GM21367 (cell line): ENCODE data around the gene ZP2.
"Not testable (repeated sequence)": the region's sequence is repeated elsewhere in the genome, so short reads cannot be mapped to it uniquely, and the experiment has no call there.

Experiments used
- ATAC-seq: cut with Tn5 transposase; IDR thresholded peaks from one replicate; pipeline ENCODE4 v1.9.1; 2021; ENCODE audit not compliant: unreplicated experiment

Gene ZP2

GRCh38 chr16:21179126-21179982 lies 32.0 kb downstream of the ZP2 start:
- no peak for ATAC-seq

DNA sequence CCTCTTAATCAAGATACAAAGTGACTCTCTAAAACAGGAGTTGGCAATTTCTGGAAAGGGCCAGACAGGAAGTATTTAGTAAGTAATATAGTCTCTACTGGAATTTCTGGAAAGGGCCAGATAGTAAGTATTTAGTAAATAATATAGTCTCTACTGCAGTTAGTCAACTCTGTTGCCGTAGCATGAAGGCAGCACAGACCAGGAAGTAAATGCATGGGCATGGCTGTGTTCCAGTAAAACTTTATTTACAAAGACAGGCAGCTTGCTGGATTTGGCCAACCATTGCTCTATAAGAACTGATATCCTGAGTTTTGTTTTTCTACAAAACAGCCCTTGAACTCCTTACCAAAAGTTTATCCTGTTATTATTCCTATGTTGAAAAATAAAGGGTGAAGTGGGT lies 36.0 kb downstream of the ZP2 start:
- no peak for ATAC-seq

- ATAC-seq = no peak
Measured at GRCh38 chr16:21172650-21173049, 38.7 kb downstream of the ZP2 start.

DNA sequence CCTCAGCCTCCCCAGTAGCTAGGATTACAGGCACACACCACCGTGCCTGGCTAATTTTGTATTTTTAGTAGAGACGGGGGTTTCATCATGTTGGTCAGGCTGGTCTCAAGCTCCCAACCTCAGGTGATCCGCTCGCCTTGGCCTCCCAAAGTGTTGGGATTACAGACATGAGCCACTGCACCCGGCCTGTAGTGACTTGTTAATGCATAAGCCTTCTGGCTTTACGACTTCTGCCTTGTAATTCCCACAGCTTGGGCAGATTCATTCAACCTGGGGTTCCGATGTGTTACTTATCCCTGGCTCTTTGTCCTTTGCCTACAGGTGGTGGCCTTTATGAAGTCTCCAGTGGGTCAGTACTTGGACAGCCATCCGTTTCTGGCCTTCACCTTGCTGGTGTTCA lies 41.3 kb downstream of the ZP2 start:
- not testable (repeated sequence) for ATAC-seq

GRCh38 chr16:21169249-21169981 lies 42.0 kb downstream of the ZP2 start:
- ATAC-seq = no peak

DNA sequence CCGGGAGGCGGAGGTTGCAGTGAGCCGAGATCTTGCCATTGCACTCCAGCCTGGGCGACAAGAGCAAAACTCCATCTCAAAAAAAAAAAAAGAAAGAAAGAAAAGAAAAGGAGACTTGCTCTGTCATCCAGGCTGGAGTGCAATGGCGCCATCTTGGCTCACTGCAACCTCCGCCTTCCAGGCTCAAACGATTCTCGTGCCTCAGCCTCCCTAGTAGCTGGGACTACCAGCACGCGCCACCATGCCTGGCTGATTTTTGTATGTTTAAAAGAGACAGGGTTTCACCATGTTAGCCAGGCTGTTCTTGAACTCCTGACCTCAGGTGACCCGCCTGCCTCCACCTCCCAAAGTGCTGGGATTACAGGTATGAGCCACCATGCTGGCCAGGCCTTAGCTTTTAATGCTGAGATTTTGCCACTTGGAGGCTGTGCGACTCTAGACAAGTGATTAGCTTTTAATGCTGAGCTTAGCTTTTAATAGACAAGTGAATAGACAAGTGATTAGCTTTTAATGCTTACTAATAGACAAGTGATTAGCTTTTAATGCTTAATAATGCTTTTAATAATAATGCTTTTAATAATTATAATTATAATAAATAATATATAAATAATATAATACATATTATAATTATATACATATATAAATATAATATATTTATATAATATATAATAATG lies 43.3 kb downstream of the ZP2 start:
- no peak for ATAC-seq

DNA sequence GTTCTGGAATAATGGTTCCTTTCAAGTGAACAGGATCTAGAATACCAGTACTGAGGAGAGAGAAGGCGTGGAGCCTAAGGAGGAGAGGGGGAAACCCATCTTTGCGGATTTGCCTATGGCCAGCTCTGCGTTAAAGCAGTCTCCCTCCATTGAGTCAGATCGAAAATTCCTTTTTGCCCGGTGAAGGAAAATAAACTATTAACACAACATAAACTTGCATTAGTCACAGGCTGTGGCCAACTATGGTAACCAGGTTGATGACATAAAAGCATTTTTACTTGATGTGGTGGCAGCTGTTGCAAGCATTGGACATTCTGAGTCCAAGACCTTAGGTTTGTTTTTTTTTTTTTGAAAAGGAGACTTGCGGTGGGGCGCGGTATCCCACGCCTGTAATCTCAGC lies 44.0 kb downstream of the ZP2 start:
- ATAC-seq = no peak

- ATAC-seq = no peak
Measured at GRCh38 chr16:21166561-21166961, 44.8 kb downstream of the ZP2 start.

- no peak for ATAC-seq
Measured at GRCh38 chr16:21164521-21165168, 46.7 kb downstream of the ZP2 start.

GRCh38 chr16:21163576-21163975 lies 47.8 kb downstream of the ZP2 start:
- no peak for ATAC-seq

DNA sequence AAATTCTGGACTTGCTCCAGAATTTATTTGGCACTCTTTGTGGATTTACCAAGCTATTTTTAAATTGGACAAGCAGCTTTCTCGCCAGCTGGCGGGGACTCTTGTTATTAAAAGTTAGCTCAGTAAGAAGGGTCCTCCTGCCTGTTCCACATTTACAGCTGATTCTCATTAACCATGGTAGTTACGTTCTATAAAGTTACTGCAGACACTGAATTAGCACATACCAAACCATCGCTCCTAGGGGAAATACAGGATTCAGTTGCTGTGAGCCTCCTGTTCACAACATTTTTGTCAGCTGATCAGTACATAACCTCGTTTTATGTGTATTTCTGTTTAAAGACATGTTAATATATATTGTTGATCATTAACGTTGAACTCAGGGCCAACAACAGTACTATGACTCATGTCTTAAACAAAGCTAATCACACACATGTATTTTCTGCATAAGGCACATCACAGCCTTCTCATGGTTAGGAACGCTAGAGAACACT lies 48.7 kb downstream of the ZP2 start:
- ATAC-seq = no peak

- ATAC-seq = no peak
Measured at GRCh38 chr16:21161211-21161610, 50.2 kb downstream of the ZP2 start.

- ATAC-seq = no peak
Measured at GRCh38 chr16:21160276-21160675, 51.1 kb downstream of the ZP2 start.

GRCh38 chr16:21159281-21159951 lies 52.0 kb downstream of the ZP2 start:
- ATAC-seq = no peak

GRCh38 chr16:21158208-21159110 lies 52.9 kb downstream of the ZP2 start, which contains the start of gene LDAF1:
TSS of gene LDAF1 (plus strand) at chr16:21158674. CDS start at chr16:21161183, 2,509 bp downstream.
- ATAC-seq = no peak

DNA sequence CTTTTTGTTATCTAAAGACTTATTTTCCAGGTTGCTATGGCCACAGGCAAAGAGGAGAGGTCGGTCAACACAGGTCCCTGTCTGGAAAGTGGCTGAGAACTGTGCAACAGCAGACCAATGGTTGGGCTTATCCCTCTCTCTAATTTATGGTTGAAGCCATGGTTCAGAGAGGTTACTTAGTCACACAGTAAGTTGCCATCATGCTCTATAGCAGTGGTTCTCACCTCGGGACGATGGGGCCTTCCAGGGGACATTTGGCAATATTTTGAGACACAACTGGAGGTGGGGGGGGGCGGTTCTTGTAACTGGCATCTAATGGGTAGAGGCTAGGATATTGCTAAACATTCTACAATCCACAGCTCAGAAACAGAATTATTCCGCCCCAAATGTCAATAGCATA lies 53.7 kb downstream of the ZP2 start:
- no peak for ATAC-seq

DNA sequence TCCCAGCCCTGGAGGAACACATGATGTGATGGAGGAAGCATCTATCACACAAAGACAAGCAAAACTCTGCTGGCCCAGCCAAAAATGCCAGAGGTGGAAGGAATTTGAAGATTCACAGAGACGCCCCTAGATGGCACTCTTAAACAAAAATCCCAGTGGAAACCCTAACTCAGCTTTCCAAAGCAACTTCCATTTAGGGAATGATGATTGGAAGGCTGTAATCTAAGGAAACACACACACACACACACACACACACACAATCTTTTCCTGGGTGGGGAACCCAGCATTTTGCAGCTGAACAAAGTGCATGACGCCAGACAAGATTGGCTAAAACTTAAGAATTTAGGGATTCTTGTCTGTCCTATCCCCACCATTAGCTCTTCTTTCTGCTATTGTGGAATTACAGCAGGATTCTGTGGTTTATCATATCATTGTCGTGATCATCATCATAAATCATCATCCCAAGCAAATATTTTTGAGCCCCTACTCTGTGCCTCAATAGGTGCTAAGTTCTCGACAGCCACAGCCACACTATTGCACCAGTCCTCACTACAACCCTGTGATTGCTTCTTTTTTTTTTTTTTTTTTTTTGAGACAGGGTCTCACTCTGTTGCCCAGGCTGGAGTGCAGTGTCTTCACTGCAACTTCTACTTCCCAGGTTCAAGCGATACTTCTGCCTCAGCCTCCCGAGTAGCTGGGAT lies 54.5 kb downstream of the ZP2 start:
- no peak for ATAC-seq

DNA sequence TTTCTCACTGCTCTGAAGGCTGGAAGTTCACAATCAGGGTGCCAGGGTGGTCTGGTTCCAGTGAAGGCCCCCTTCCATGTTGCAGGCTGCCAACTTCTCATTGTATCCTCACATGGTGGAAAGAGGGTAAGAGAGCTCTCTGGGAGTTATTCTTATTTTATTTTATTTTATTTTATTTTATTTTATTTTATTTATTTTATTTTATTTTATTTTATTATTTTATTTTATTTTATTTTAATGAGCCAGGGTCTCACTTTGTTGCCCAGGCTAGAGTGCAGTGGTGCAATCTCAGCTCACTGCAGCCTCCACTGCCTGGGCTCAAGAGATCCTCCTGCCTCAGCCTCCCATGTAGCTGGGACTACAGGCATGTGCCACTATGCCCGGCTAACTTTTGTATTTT lies 55.4 kb downstream of the ZP2 start:
- not testable (repeated sequence) for ATAC-seq
